BLaER1 (cell line): ENCODE results near the gene FAM3D.

Source experiments
- H3K27ac ChIP-seq: shearing (Covaris generic); formaldehyde crosslinking; 2 replicates; pipeline ENCODE4 v1.8.1; 2022
- H3K27me3 ChIP-seq: shearing (Covaris generic); formaldehyde crosslinking; 2 replicates; pipeline ENCODE4 v1.8.1; 2022
- H3K36me3 ChIP-seq: shearing (Covaris generic); formaldehyde crosslinking; 2 replicates; pipeline ENCODE4 v1.8.1; 2022
- H3K4me1 ChIP-seq: shearing (Covaris generic); formaldehyde crosslinking; 2 replicates; pipeline ENCODE4 v1.8.1; 2022
- H3K4me2 ChIP-seq: shearing (Covaris generic); formaldehyde crosslinking; 2 replicates; pipeline ENCODE4 v1.8.1; 2022
- H3K4me3 ChIP-seq: shearing (Covaris generic); formaldehyde crosslinking; 2 replicates; pipeline ENCODE4 v1.8.1; 2022
- H3K9ac ChIP-seq: shearing (Covaris generic); formaldehyde crosslinking; 2 replicates; pipeline ENCODE4 v1.8.1; 2022
- H3K9me3 ChIP-seq: shearing (Covaris generic); formaldehyde crosslinking; 2 replicates; pipeline ENCODE4 v1.8.1; 2022
- H4K20me1 ChIP-seq: shearing (Covaris generic); formaldehyde crosslinking; 2 replicates; pipeline ENCODE4 v1.8.1; 2022
- Cebpa-rat ChIP-seq: shearing (Covaris generic); IDR thresholded peaks from 2 replicates; pipeline ENCODE4 v1.8.1; 2022

FAM3D gene

DNA sequence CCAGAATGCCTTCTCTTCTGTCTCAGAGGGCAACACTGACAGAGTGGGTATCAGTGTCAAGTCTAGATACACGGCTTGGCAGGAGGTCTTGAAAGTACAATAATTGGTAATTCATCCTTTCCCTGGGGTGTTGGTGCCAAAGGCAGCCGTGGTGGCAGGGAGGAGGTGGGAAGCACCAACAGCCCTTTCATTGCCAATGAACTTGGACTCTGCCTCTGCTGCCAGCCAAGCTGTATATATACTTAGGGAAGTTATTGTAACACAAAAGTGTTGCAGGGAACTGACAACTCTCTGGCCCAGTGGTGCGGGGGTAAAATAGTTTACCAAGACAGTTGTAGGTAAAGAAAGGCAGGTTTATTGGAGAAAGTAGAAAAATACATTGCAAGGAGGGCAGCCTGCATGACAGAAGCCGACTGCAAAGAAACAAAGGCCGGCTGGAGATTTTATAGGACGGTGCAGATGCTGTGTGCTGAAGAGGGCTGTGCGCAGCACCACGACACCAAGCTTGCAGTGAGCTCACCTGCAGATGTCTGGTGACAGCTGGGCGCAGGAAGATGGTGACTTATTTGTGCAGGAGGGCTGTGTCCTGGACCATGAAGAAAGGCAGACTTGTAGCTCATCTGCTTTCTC, 4.0 kb upstream of the FAM3D start:
- Histone ChIP-seq H3K36me3 (no peaks in the 10 kb centered on the region), H3K4me1 (peaks cover 69% of the 10 kb centered on the region), H3K9me3 (peaks cover 24% of the 10 kb centered on the region), H3K4me3 (peak overlapping the region; percentile 28; the same call in 1 of the 2 replicates), H3K27me3 (no peaks in the 10 kb centered on the region), H3K4me2 (peak overlapping the region; percentile 84), H3K9ac (peak overlapping the region; percentile 38), H3K27ac (peak overlapping the region; percentile 60), H4K20me1 (no peaks in the 10 kb centered on the region)
- no peak for TF ChIP-seq Cebpa-rat

DNA sequence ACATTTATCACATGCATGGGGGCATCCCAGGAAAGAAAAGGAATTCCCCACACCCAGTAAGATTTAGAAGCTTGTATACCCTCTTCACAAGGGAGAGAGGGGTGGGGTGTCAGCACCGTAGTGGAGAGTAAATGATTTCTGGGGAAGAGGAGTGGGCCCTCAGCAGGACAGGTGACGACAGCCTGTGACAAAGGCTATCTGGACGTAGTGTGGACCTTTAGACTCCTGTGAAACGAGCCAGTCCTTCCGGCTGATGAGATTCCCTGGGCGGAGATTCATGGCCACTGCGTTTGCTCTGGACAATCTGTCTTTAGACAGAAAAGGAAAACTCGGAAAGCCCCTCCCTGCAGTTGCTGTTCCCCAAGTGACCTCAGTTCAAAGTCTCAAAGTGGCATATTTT, 1.7 kb upstream of the FAM3D start:
- Histone ChIP-seq H3K9ac (no peak overlapping the region), H3K4me2 (peak overlapping the region; percentile 60; the same call in 1 of the 2 replicates), H3K27ac (no peak overlapping the region), H3K9me3 (peaks cover 19% of the 10 kb centered on the region), H4K20me1 (no peaks in the 10 kb centered on the region), H3K4me1 (peaks cover 93% of the 10 kb centered on the region), H3K4me3 (no peak overlapping the region), H3K36me3 (no peaks in the 10 kb centered on the region), H3K27me3 (no peaks in the 10 kb centered on the region)
- TF ChIP-seq Cebpa-rat, result no peak

DNA sequence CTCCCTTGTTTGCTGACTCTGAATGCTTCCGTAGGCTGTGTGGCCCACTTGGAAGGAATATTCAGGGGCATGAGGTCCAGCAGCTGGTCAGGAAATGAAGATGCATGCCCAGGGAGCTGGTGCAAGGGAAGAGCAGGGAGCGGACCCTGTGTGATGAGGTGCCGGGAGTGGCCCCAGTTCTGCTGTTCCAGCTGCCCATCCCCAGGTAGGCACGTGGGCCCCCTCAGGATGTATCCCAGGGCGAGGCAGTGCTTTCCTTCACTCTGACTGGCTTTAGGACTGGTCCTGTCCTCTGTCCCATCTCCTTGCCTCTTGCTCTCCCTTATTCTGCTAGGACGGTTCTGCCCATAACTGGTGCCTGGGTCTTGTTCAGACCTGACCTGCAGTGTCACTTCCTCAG, 1.1 kb upstream of the FAM3D start:
- Histone ChIP-seq H3K36me3 (no peaks in the 10 kb centered on the region), H3K27me3 (no peaks in the 10 kb centered on the region), H3K4me2 (peak overlapping the region; percentile 60; the same call in 1 of the 2 replicates), H3K27ac (no peak overlapping the region), H3K4me1 (peaks cover 96% of the 10 kb centered on the region), H3K9me3 (peaks cover 16% of the 10 kb centered on the region; the same call in 1 of the 2 replicates), H3K4me3 (no peak overlapping the region), H3K9ac (no peak overlapping the region), H4K20me1 (no peaks in the 10 kb centered on the region)
- TF ChIP-seq Cebpa-rat, result no peak

- Histone ChIP-seq H3K9ac (no peak overlapping the region), H3K4me3 (no peak overlapping the region), H3K4me2 (peak overlapping the region; percentile 60), H3K4me1 (peaks cover 96% of the 10 kb centered on the region), H3K27ac (peak overlapping the region; percentile 52; the same call in 1 of the 2 replicates), H4K20me1 (no peaks in the 10 kb centered on the region), H3K36me3 (no peaks in the 10 kb centered on the region), H3K9me3 (peaks cover 16% of the 10 kb centered on the region; the same call in 1 of the 2 replicates), H3K27me3 (no peaks in the 10 kb centered on the region)
- no peak for TF ChIP-seq Cebpa-rat
Measured at GRCh38 chr3:58667229-58667628, 655 bp upstream of the FAM3D start.

- peaks cover 91% of the 10 kb centered on the region for H3K4me1 ChIP-seq
- peaks cover 16% of the 10 kb centered on the region; the same call in 1 of the 2 replicates for H3K9me3 ChIP-seq
- H3K36me3 ChIP-seq, result no peaks in the 10 kb centered on the region
- H3K27me3 ChIP-seq, result no peaks in the 10 kb centered on the region
- no peak overlapping the region for H3K27ac ChIP-seq
- no peak overlapping the region for H3K9ac ChIP-seq
- TF ChIP-seq Cebpa-rat, result no peak
- peak overlapping the region; percentile 65 for H3K4me2 ChIP-seq
- no peaks in the 10 kb centered on the region for H4K20me1 ChIP-seq
- no peak overlapping the region for H3K4me3 ChIP-seq
Measured at GRCh38 chr3:58665405-58665804, 1.2 kb downstream of the FAM3D start.

DNA sequence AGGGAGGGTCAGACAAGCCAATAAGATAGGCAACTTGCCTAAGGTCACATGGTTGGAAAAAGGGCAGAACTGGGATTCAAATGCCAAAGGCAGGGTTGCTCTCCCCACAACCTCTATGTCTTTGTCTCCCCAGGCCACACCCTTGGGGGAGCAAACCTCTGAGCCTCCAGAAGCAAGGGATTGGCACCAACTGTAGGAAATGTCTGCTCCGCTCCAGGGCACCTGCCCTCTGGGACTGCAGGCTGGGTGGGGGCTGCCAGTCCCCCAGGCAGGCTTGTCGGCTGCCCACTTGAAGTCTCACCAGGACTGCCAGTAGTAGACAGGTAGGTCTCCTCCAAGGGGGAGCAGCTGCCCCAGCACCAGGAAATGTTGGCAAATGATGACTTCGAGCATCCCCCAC, 2.0 kb downstream of the FAM3D start:
- Histone ChIP-seq H3K9me3 (peaks cover 16% of the 10 kb centered on the region; the same call in 1 of the 2 replicates), H3K9ac (no peak overlapping the region), H3K27ac (peak overlapping the region; percentile 25; the same call in 1 of the 2 replicates), H3K4me3 (no peak overlapping the region), H3K27me3 (no peaks in the 10 kb centered on the region), H3K4me2 (peak overlapping the region; percentile 65), H3K36me3 (no peaks in the 10 kb centered on the region), H4K20me1 (no peaks in the 10 kb centered on the region), H3K4me1 (peaks cover 88% of the 10 kb centered on the region)
- TF ChIP-seq Cebpa-rat, result no peak

DNA sequence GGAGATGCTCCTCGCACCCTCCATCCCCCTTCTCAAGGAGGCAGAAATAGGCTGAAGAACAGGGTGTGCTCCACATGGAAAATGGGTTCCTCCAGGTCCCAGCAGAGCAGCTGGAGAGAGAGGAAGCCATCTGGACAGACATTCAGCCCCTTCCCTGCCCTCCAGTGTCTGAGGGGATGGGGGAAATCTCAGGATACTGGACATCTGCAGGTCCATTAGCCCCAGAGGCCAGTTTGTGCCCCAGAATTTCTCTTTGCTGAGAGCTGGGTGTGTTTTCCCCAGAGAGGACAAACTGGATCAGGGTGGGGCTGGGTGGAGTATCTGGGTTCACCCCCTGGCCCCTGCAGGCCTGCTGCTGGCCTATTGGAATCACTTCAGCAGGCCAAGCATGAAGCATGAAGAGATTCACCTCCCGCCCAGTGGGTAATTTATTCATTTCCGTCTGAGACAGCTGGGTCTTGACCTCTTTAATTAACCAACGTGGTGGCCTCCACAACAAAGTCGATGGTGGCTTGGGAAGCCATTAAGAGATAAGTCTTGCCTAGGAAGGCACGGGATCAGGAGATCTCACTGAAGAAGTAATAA, 4.6 kb downstream of the FAM3D start:
- Histone ChIP-seq H4K20me1 (no peaks in the 10 kb centered on the region), H3K4me1 (peaks cover 69% of the 10 kb centered on the region), H3K27ac (0 out of 2 replicates have a peak overlapping the region, but pooled peaks have one; percentile 10), H3K9me3 (peaks cover 9% of the 10 kb centered on the region; the same call in 1 of the 2 replicates), H3K4me3 (no peak overlapping the region), H3K36me3 (no peaks in the 10 kb centered on the region), H3K9ac (no peak overlapping the region), H3K27me3 (no peaks in the 10 kb centered on the region), H3K4me2 (peak overlapping the region; percentile 63)
- TF ChIP-seq Cebpa-rat, result no peak

- Histone ChIP-seq H3K36me3 (no peaks in the 10 kb centered on the region), H3K4me2 (peak overlapping the region; percentile 63; the same call in 1 of the 2 replicates), H3K27me3 (no peaks in the 10 kb centered on the region), H3K27ac (no peak overlapping the region), H3K4me3 (no peak overlapping the region), H4K20me1 (no peaks in the 10 kb centered on the region), H3K9ac (no peak overlapping the region), H3K9me3 (peaks cover 1% of the 10 kb centered on the region; the same call in 1 of the 2 replicates), H3K4me1 (peaks cover 60% of the 10 kb centered on the region)
- no peak for TF ChIP-seq Cebpa-rat
Measured at GRCh38 chr3:58660998-58661397, 5.6 kb downstream of the FAM3D start.

GRCh38 chr3:58659051-58659675, 7.4 kb downstream of the FAM3D start:
- Histone ChIP-seq H3K27ac (no peak overlapping the region), H3K4me3 (no peak overlapping the region), H3K36me3 (no peaks in the 10 kb centered on the region), H3K27me3 (no peaks in the 10 kb centered on the region), H3K4me1 (peaks cover 48% of the 10 kb centered on the region), H3K9ac (no peak overlapping the region), H3K9me3 (no peaks in the 10 kb centered on the region), H3K4me2 (no peak overlapping the region), H4K20me1 (no peaks in the 10 kb centered on the region)
- no peak for TF ChIP-seq Cebpa-rat

GRCh38 chr3:58658508-58658907, 8.1 kb downstream of the FAM3D start:
- Histone ChIP-seq H3K27me3 (no peaks in the 10 kb centered on the region), H3K27ac (no peak overlapping the region)
- no peak for TF ChIP-seq Cebpa-rat

More at GRCh38 chr3:58658508-58658907, 8.1 kb downstream of the FAM3D start:
- no peak overlapping the region for H3K9ac ChIP-seq
- H3K4me2 ChIP-seq, result no peak overlapping the region
- H3K36me3 ChIP-seq, result no peaks in the 10 kb centered on the region
- no peaks in the 10 kb centered on the region for H4K20me1 ChIP-seq
- no peaks in the 10 kb centered on the region for H3K9me3 ChIP-seq
- H3K4me3 ChIP-seq, result no peak overlapping the region
- peaks cover 47% of the 10 kb centered on the region for H3K4me1 ChIP-seq
